GM18505 (cell line): Measurements from ENCODE around the gene MEX3A.
"Not testable (repeated sequence)": the region's sequence is repeated elsewhere in the genome, so short reads cannot be mapped to it uniquely, and the experiment has no call there.

Source experiments
- ATAC-seq: cut with Tn5 transposase; IDR thresholded peaks from one replicate; pipeline ENCODE4 v1.9.1; 2021; ENCODE audit not compliant: unreplicated experiment
- POLR2A ChIP-seq: IDR thresholded peaks from 4 replicates; pipeline ENCODE4 v1.6.1; 2011; ENCODE audit warnings: borderline replicate concordance; ENCODE audit not compliant: insufficient read depth, insufficient read length; ENCODE audit errors: extremely low read depth

MEX3A gene

GRCh38 chr1:156123356-156124196 is 41.3 kb upstream of the MEX3A start:
- TF ChIP-seq POLR2A, result no peak
- no peak for ATAC-seq

- TF ChIP-seq POLR2A, result no peak
- no peak for ATAC-seq
These were observed 40.5 kb upstream of the MEX3A start for GRCh38 chr1:156122519-156123355.

- no peak for TF ChIP-seq POLR2A
- no peak for ATAC-seq
These were observed 39.8 kb upstream of the MEX3A start for GRCh38 chr1:156122086-156122485.

- TF ChIP-seq POLR2A, result no peak
These were observed 39.2 kb upstream of the MEX3A start for GRCh38 chr1:156121457-156121856.

GRCh38 chr1:156121005-156121404 is 38.7 kb upstream of the MEX3A start:
- not testable (repeated sequence) for ATAC-seq

More at GRCh38 chr1:156121457-156121856, 39.2 kb upstream of the MEX3A start:
- ATAC-seq, result no peak

- no peak for ATAC-seq
- no peak for TF ChIP-seq POLR2A
These were observed 38.1 kb upstream of the MEX3A start for GRCh38 chr1:156120318-156120717.

- no peak for ATAC-seq
- no peak for TF ChIP-seq POLR2A
These were observed 37.4 kb upstream of the MEX3A start for GRCh38 chr1:156119503-156120209.

GRCh38 chr1:156118177-156118868 is 36.1 kb upstream of the MEX3A start:
- TF ChIP-seq POLR2A, result no peak
- no peak for ATAC-seq

GRCh38 chr1:156117414-156118176 is 35.3 kb upstream of the MEX3A start:
- no peak for TF ChIP-seq POLR2A

GRCh38 chr1:156116731-156117130 is 34.5 kb upstream of the MEX3A start:
- ATAC-seq, result not testable (repeated sequence)

More at GRCh38 chr1:156117414-156118176, 35.3 kb upstream of the MEX3A start:
- ATAC-seq, result no peak

- no peak for ATAC-seq
These were observed 33.5 kb upstream of the MEX3A start for GRCh38 chr1:156115514-156116374.

More at GRCh38 chr1:156115514-156116374, 33.5 kb upstream of the MEX3A start:
- no peak for TF ChIP-seq POLR2A
